HCT116 (cell line): ENCODE measurements around the gene ADD3. TPM values are rescaled to one million over a fixed set of nuclear protein-coding genes. Genes with fewer than 3 reads are reported as not detected.

ENCODE experiments used
- ATAC-seq: fragments of 200-7000 bp; cut with Tn5 transposase; 2 replicates; pipeline ENCODE4 v1.9.1; 2020; ENCODE audit warnings: mild to moderate bottlenecking, moderate library complexity
- BruUV-seq: library from RNA; stranded (reverse); fragments of 400-500 nt; replicated peaks from 2 replicates; lab custom pipeline; 2021; lab: Mats Ljungman, UMichigan
- CTCF ChIA-PET: fragments of 300-600 bp; sonication (Branson Sonifier 250); formaldehyde crosslinking; loops from one replicate; lab custom pipeline; 2021; ENCODE audit warnings: antibody characterized with exemption; lab: Charles Lee
- POLR2A ChIA-PET: fragments of 300-600, 350-600 bp; sonication (Branson Sonifier 250); formaldehyde crosslinking; loops from one replicate; lab custom pipeline; 2021; ENCODE audit warnings: antibody characterized with exemption; lab: Charles Lee
- RAD21 ChIA-PET, 2 experiments: fragments of 300-600 bp; sonication (Branson Sonifier 250); formaldehyde crosslinking; loops; one replicate each; lab custom pipeline; 2023; ENCODE audit warnings: low total read pairs in 2 of 2; ENCODE audit not compliant: uncharacterized antibody in 2 of 2, unreplicated experiment in 2 of 2, low non-redundant PET in 1 of 2; lab: Charles Lee
- DNase-seq: peaks from one replicate; pipeline ENCODE4 v3.0.0-alpha.2; 2010; ENCODE audit warnings: low read depth, low spot score
- H2AFZ ChIP-seq: fragments of 200-600 bp; shearing (Covaris generic), sonication (generic); 2 replicates; pipeline ENCODE4 v1.6.1; 2017; ENCODE audit warnings: low read depth, mixed run types, mixed read lengths, antibody characterized with exemption, low read length; ENCODE audit not compliant: poor library complexity, severe bottlenecking
- H3K27ac ChIP-seq: 2 replicates; pipeline ENCODE4 v1.5.1; 2012; ENCODE audit warnings: low read depth, low read length
- H3K27me3 ChIP-seq: fragments of 200-600 bp; sonication (generic); 2 replicates; pipeline ENCODE4 v1.6.1; 2016; ENCODE audit warnings: mixed run types, low read length, mixed read lengths; ENCODE audit not compliant: insufficient read depth
- H3K36me3 ChIP-seq, 2 experiments: fragments of 200-500 bp in 1 of 2; fragments of 200-600 bp in 1 of 2; sonication (Bioruptor generic) in 1 of 2; sonication (generic) in 1 of 2; 2 replicates each; pipeline versions ENCODE4 v1.5.1 to v1.6.1; 2014 to 2016; ENCODE audit warnings: low read length in 2 of 2, inconsistent platforms in 1 of 2, mixed read lengths in 1 of 2, mixed run types in 1 of 2; ENCODE audit not compliant: insufficient read depth in 2 of 2, control insufficient read depth in 1 of 2
- H3K4me1 ChIP-seq, 2 experiments: fragments of 200-600 bp in 1 of 2; sonication (generic) in 1 of 2; 2 replicates each; pipeline versions ENCODE4 v1.5.1 to v1.6.1; 2012 to 2017; ENCODE audit warnings: low read length in 2 of 2, inconsistent platforms in 1 of 2, mild to moderate bottlenecking in 1 of 2, mixed read lengths in 1 of 2, mixed run types in 1 of 2, moderate library complexity in 1 of 2; ENCODE audit not compliant: insufficient read depth in 2 of 2, control insufficient read depth in 1 of 2
- H3K4me2 ChIP-seq: fragments of 200-600 bp; sonication (generic); 2 replicates; pipeline ENCODE4 v1.6.1; 2017; ENCODE audit warnings: mixed run types, low read length, mixed read lengths
- H3K4me3 ChIP-seq, 2 experiments: fragments of 200-600 bp in 1 of 2; sonication (generic) in 1 of 2; replicated peaks in 1 of 2; 2 replicates each; pipeline ENCODE4 v1.5.1; 2011 to 2016; ENCODE audit warnings: low read length in 2 of 2, control low read depth in 1 of 2, low read depth in 1 of 2, mild to moderate bottlenecking in 1 of 2, mixed read lengths in 1 of 2, mixed run types in 1 of 2
- H3K79me2 ChIP-seq: fragments of 200-600 bp; sonication (generic); 2 replicates; pipeline ENCODE4 v1.6.1; 2017; ENCODE audit warnings: mild to moderate bottlenecking, mixed run types, low read length, moderate library complexity, mixed read lengths; ENCODE audit not compliant: insufficient read depth
- H3K9ac ChIP-seq: fragments of 200-600 bp; sonication (generic); 2 replicates; pipeline ENCODE4 v1.6.1; 2016; ENCODE audit warnings: low read length, mixed read lengths
- H3K9me2 ChIP-seq: fragments of 200-600 bp; sonication (generic), shearing (Covaris generic); 2 replicates; pipeline ENCODE4 v1.6.1; 2017; ENCODE audit warnings: mixed run types, mild to moderate bottlenecking, moderate library complexity; ENCODE audit not compliant: insufficient read depth
- H3K9me3 ChIP-seq, 2 experiments: fragments of 200-500 bp in 1 of 2; fragments of 200-600 bp in 1 of 2; sonication (Bioruptor generic) in 1 of 2; sonication (generic) in 1 of 2; 2 replicates each; pipeline ENCODE4 v1.6.1; 2014 to 2017; ENCODE audit warnings: low read length in 2 of 2, mixed read lengths in 2 of 2, inconsistent platforms in 1 of 2, low read depth in 1 of 2, mild to moderate bottlenecking in 1 of 2, mixed run types in 1 of 2, moderate library complexity in 1 of 2; ENCODE audit not compliant: control insufficient read depth in 1 of 2, insufficient read depth in 1 of 2
- H4K20me1 ChIP-seq: fragments of 200-600 bp; sonication (generic), shearing (Covaris generic); 2 replicates; pipeline ENCODE4 v1.6.1; 2017; ENCODE audit warnings: mixed run types, mild to moderate bottlenecking, moderate library complexity; ENCODE audit not compliant: insufficient read depth
- CEBPB ChIP-seq: IDR thresholded peaks from 2 replicates; pipeline ENCODE4 v1.6.1; 2012; ENCODE audit warnings: low read depth
- EGR1 ChIP-seq: IDR thresholded peaks from 2 replicates; pipeline ENCODE4 v1.6.1; 2012; ENCODE audit warnings: low read depth
- ELF1 ChIP-seq: IDR thresholded peaks from 2 replicates; pipeline ENCODE4 v1.6.1; 2012; ENCODE audit warnings: low read depth, borderline replicate concordance
- EZH2 ChIP-seq: fragments of 200-600 bp; sonication (generic); IDR thresholded peaks from 2 replicates; pipeline ENCODE4 v1.6.1; 2017; ENCODE audit warnings: antibody characterized with exemption, mixed run types
- JUND ChIP-seq: IDR thresholded peaks from 2 replicates; pipeline ENCODE4 v1.6.1; 2012
- POLR2A ChIP-seq: IDR thresholded peaks from 2 replicates; pipeline ENCODE4 v1.7.0; 2011; ENCODE audit warnings: borderline replicate concordance; ENCODE audit not compliant: insufficient read depth, insufficient read length; ENCODE audit errors: extremely low read depth
- RAD21 ChIP-seq: IDR thresholded peaks from 2 replicates; pipeline ENCODE4 v1.6.1; 2012; ENCODE audit warnings: low read depth, mild to moderate bottlenecking
- SP1 ChIP-seq: IDR thresholded peaks from 2 replicates; pipeline ENCODE4 v1.6.1; 2012; ENCODE audit warnings: low read depth
- SRF ChIP-seq: IDR thresholded peaks from 2 replicates; pipeline ENCODE4 v1.6.1; 2012; ENCODE audit warnings: low read depth
- TCF7L2 ChIP-seq: IDR thresholded peaks from 2 replicates; pipeline ENCODE4 v1.7.0; 2011; ENCODE audit warnings: borderline replicate concordance, inconsistent platforms; ENCODE audit not compliant: insufficient read depth, insufficient read length; ENCODE audit errors: extremely low read depth
- YY1 ChIP-seq: IDR thresholded peaks from 2 replicates; pipeline ENCODE4 v1.6.1; 2011; ENCODE audit warnings: low read length, low read depth, moderate library complexity, mild to moderate bottlenecking; ENCODE audit not compliant: insufficient replicate concordance; ENCODE audit errors: extremely low read depth
- ZNF274 ChIP-seq: fragments of 200-500 bp; sonication (Bioruptor generic); IDR thresholded peaks from 2 replicates; pipeline ENCODE4 v1.6.1; 2014; ENCODE audit warnings: mild to moderate bottlenecking, low read depth, low read length, inconsistent platforms
- intact Hi-C: fragments of 100-400 bp; cut with micrococcal nuclease; formaldehyde crosslinking; loops from 2 replicates; pipeline ENCODE4 v1.10.0; 2022
- total RNA-seq: library from RNA; stranded (reverse); gene quantifications from one replicate; pipeline ENCODE4 v1.2.1, GENCODE V29; 2021; ENCODE audit not compliant: unreplicated experiment
- TF ChIP-seq, protein P1 (sequence below): IDR thresholded peaks from 2 replicates; pipeline ENCODE4 v1.6.1; 2011; ENCODE audit warnings: mild to moderate bottlenecking, low read length, moderate library complexity; ENCODE audit not compliant: insufficient replicate concordance; ENCODE audit errors: extremely low read depth
- TF ChIP-seq, protein P2 (sequence below), 3 experiments: fragments of 200-600 bp in 1 of 3; sonication (generic) in 1 of 3; IDR thresholded peaks in 2 of 3; conservative IDR thresholded peaks in 1 of 3; 2 replicates each; pipeline ENCODE4 v1.5.1; 2012 to 2017; ENCODE audit warnings: low read depth in 2 of 3, low read length in 2 of 3, antibody characterized with exemption in 1 of 3, borderline replicate concordance in 1 of 3, control low read depth in 1 of 3, mild to moderate bottlenecking in 1 of 3, mixed read lengths in 1 of 3, mixed run types in 1 of 3, moderate library complexity in 1 of 3; ENCODE audit not compliant: insufficient read depth in 1 of 3
- TF ChIP-seq, protein P3 (sequence below): IDR thresholded peaks from 2 replicates; pipeline ENCODE4 v1.6.1; 2012

Gene ADD3
- total RNA-seq, 1 experiment from 2014 or later = 41.1 TPM

DNA sequence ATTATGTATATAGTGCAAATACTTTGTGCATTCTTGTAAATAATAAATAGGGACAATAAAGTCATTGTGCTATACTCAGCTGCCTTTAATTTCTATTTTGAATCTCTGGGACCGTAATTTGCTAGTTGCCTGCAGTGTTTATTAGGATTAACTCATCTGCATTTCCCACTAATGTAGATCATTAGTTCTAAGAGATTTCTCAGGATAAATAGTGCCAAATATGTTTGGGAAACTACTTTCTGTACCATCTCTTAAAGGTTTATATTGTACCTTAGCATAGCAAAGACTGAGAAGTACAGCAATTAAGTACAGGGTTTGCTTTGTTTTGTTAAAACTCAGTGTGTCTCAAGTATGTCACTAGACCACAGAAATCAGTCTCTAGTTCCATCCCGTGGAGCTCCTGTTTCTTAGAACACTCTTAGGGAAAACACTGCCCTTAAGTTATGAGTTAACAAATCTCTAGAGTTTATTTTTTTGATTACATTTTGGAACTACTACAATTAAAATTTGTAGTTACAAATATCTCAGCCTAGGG, 26.0 kb downstream of the ADD3 start:
- TF ChIP-seq SRF (no peak), POLR2A (no peak), ZNF274 (no peak)
- ATAC-seq (no peak), DNase-seq (no peak)
- Histone ChIP-seq H3K9ac (no peak overlapping the region), H3K27ac (no peak overlapping the region), H3K36me3 (no peaks in the 10 kb centered on the region), H3K79me2 (no peaks in the 10 kb centered on the region), H3K4me3 (no peak overlapping the region), H4K20me1 (no peaks in the 10 kb centered on the region), H3K4me1 (no peaks in the 10 kb centered on the region), H3K9me2 (no peaks in the 10 kb centered on the region), H3K4me2 (no peak overlapping the region), H3K9me3 (no peaks in the 10 kb centered on the region), H2AFZ (no peak overlapping the region), H3K27me3 (no peaks in the 10 kb centered on the region)
- intact Hi-C loops = no loop called here
- ChIA-PET CTCF (no interaction called here), POLR2A (no interaction called here), RAD21 (no interaction called here)
- no TSS peak for BruUV-seq

DNA sequence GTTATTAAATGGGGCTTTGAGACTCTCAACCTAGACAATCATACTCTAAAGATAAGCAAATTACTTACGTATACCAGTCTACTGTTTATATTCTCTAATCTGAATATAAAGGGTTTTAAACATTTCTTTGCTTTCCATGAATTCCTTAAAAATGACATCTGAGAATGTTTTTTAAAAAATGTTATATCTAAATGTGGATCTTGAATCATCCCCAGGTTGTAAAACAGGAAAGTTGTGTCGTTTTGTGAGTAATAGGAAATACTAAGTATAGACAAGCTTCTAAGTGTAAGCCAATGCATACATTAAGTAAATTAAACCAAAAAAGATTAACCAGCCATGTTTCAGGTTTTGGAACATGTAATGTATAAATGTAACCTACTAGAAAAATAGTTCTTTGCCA, 26.8 kb downstream of the ADD3 start:
- Histone ChIP-seq H2AFZ (no peak overlapping the region), H3K27me3 (no peaks in the 10 kb centered on the region), H3K4me1 (no peaks in the 10 kb centered on the region), H3K9me3 (no peaks in the 10 kb centered on the region), H3K79me2 (no peaks in the 10 kb centered on the region), H3K4me2 (no peak overlapping the region), H3K4me3 (no peak overlapping the region), H3K9ac (no peak overlapping the region), H3K9me2 (no peaks in the 10 kb centered on the region), H3K27ac (no peak overlapping the region), H4K20me1 (no peaks in the 10 kb centered on the region), H3K36me3 (no peaks in the 10 kb centered on the region)
- no TSS peak for BruUV-seq
- TF ChIP-seq SP1 = no peak
- no peak for TF ChIP-seq CEBPB
- TF ChIP-seq, protein P1, sequence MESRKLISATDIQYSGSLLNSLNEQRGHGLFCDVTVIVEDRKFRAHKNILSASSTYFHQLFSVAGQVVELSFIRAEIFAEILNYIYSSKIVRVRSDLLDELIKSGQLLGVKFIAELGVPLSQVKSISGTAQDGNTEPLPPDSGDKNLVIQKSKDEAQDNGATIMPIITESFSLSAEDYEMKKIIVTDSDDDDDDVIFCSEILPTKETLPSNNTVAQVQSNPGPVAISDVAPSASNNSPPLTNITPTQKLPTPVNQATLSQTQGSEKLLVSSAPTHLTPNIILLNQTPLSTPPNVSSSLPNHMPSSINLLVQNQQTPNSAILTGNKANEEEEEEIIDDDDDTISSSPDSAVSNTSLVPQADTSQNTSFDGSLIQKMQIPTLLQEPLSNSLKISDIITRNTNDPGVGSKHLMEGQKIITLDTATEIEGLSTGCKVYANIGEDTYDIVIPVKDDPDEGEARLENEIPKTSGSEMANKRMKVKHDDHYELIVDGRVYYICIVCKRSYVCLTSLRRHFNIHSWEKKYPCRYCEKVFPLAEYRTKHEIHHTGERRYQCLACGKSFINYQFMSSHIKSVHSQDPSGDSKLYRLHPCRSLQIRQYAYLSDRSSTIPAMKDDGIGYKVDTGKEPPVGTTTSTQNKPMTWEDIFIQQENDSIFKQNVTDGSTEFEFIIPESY = no peak
- TF ChIP-seq YY1 = no peak
- no peak for TF ChIP-seq EGR1
- TF ChIP-seq, protein P2, sequence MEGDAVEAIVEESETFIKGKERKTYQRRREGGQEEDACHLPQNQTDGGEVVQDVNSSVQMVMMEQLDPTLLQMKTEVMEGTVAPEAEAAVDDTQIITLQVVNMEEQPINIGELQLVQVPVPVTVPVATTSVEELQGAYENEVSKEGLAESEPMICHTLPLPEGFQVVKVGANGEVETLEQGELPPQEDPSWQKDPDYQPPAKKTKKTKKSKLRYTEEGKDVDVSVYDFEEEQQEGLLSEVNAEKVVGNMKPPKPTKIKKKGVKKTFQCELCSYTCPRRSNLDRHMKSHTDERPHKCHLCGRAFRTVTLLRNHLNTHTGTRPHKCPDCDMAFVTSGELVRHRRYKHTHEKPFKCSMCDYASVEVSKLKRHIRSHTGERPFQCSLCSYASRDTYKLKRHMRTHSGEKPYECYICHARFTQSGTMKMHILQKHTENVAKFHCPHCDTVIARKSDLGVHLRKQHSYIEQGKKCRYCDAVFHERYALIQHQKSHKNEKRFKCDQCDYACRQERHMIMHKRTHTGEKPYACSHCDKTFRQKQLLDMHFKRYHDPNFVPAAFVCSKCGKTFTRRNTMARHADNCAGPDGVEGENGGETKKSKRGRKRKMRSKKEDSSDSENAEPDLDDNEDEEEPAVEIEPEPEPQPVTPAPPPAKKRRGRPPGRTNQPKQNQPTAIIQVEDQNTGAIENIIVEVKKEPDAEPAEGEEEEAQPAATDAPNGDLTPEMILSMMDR (IDR thresholded peaks at IDR 0.05 in 2 of 3, conservative IDR thresholded peaks at IDR 0.05 in 1 of 3; ENCODE audit: borderline replicate concordance in 1 of 3, insufficient read depth in 1 of 3, low read depth in 2 of 3, low read length in 2 of 3) = no peak
- TF ChIP-seq TCF7L2 = no peak
- TF ChIP-seq ELF1 = no peak
- no peak for TF ChIP-seq JUND
- no peak for TF ChIP-seq SRF
- no peak for TF ChIP-seq EZH2
- TF ChIP-seq, protein P3, sequence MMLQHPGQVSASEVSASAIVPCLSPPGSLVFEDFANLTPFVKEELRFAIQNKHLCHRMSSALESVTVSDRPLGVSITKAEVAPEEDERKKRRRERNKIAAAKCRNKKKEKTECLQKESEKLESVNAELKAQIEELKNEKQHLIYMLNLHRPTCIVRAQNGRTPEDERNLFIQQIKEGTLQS = no peak
- TF ChIP-seq POLR2A = no peak
- no peak for TF ChIP-seq RAD21
- POLR2A ChIA-PET = no interaction called here
- intact Hi-C loops = no loop called here
- CTCF ChIA-PET = interaction anchor here (0.8 to 1.8 kb wide), 9 partner anchors 10 to 150 kb away, joined by 3 to 11 read pairs (median 5); no protein-coding TSS in a partner anchor
- ATAC-seq (no peak), DNase-seq (no peak)
- RAD21 ChIA-PET = no interaction called here
